ENCODE results near the gene GRK4. TPM values are rescaled to one million over a fixed set of nuclear protein-coding genes. Genes with fewer than 3 reads are reported as not detected.

The GRK4 gene
- total RNA-seq, 1 experiment from 2014 or later = 2.5 TPM

- CTCF ChIA-PET = interaction anchor here (0.6 kb wide), 1 partner anchor 82 kb away, joined by 3 read pairs; no protein-coding TSS in a partner anchor
These were observed 82.8 kb downstream of the GRK4 start for GRCh38 chr4:3046162-3046561.

GRCh38 chr4:3046623-3047022 is 83.3 kb downstream of the GRK4 start:
- in situ Hi-C loops (cut with HindIII; ENCODE audit: low pct_unique_long_range_greater_than_20kb, low sequenced_read_pairs) (no loop called here), intact Hi-C loops (cut with micrococcal nuclease; ENCODE audit: unreplicated experiment) (no loop called here)
- H3K9me3 ChIP-seq (ENCODE audit: control insufficient read depth, insufficient read depth, low read depth, low read length) = no peaks in the 10 kb centered on the region
- no peaks in the 10 kb centered on the region for H3K36me3 ChIP-seq (ENCODE audit: control insufficient read depth, insufficient read depth, low read length)
- no peak overlapping the region for H3K4me3 ChIP-seq (ENCODE audit: low read depth in 2 of 2, low read length in 2 of 2)
- H3K4me1 ChIP-seq (ENCODE audit: control insufficient read depth, insufficient read depth, low read length) = no peaks in the 10 kb centered on the region
- DNase-seq (ENCODE audit: low read depth, low spot score) (no peak), ATAC-seq (no peak)
- BruUV-seq (replicated peaks) = no TSS peak
- POLR2A ChIA-PET = no interaction called here
- H3K27me3 ChIP-seq (ENCODE audit: control insufficient read depth, insufficient read depth, low read length) = no peaks in the 10 kb centered on the region
- H3K27ac ChIP-seq (ENCODE audit: low read length) = no peak overlapping the region
- TF ChIP-seq CTCF (IDR thresholded peaks at IDR 0.05) (no peak), REST (IDR thresholded peaks at IDR 0.05; ENCODE audit: insufficient read depth in 1 of 2, low read depth in 2 of 2, low read length in 1 of 2) (no peak), POLR2AphosphoS5 (IDR thresholded peaks at IDR 0.05; ENCODE audit: low read depth, low read length) (no peak), SIN3A (IDR thresholded peaks at IDR 0.05; ENCODE audit: borderline replicate concordance, insufficient read depth, low read depth, low read length) (no peak), TCF7L2 (IDR thresholded peaks at IDR 0.05; ENCODE audit: low read depth, low read length) (no peak)
- CTCF ChIA-PET = no interaction called here

More at GRCh38 chr4:3046162-3046561, 82.8 kb downstream of the GRK4 start:
- DNase-seq (ENCODE audit: low read depth, low spot score) (no peak), ATAC-seq (no peak)
- Histone ChIP-seq H3K4me1 (ENCODE audit: control insufficient read depth, insufficient read depth, low read length) (no peaks in the 10 kb centered on the region), H3K4me3 (ENCODE audit: low read depth in 2 of 2, low read length in 2 of 2) (no peak overlapping the region), H3K27me3 (ENCODE audit: control insufficient read depth, insufficient read depth, low read length) (no peaks in the 10 kb centered on the region), H3K27ac (ENCODE audit: low read length) (no peak overlapping the region), H3K36me3 (ENCODE audit: control insufficient read depth, insufficient read depth, low read length) (no peaks in the 10 kb centered on the region), H3K9me3 (ENCODE audit: control insufficient read depth, insufficient read depth, low read depth, low read length) (no peaks in the 10 kb centered on the region)
- intact Hi-C loops (cut with micrococcal nuclease; ENCODE audit: unreplicated experiment) (no loop called here), in situ Hi-C loops (cut with HindIII; ENCODE audit: low pct_unique_long_range_greater_than_20kb, low sequenced_read_pairs) (no loop called here)
- BruUV-seq (replicated peaks) = no TSS peak
- TF ChIP-seq CTCF (IDR thresholded peaks at IDR 0.05) = no peak
- TF ChIP-seq SIN3A (IDR thresholded peaks at IDR 0.05; ENCODE audit: borderline replicate concordance, insufficient read depth, low read depth, low read length) = no peak
- no peak for TF ChIP-seq REST (IDR thresholded peaks at IDR 0.05; ENCODE audit: insufficient read depth in 1 of 2, low read depth in 2 of 2, low read length in 1 of 2)
- no peak for TF ChIP-seq POLR2AphosphoS5 (IDR thresholded peaks at IDR 0.05; ENCODE audit: low read depth, low read length)
- no peak for TF ChIP-seq TCF7L2 (IDR thresholded peaks at IDR 0.05; ENCODE audit: low read depth, low read length)
- POLR2A ChIA-PET = no interaction called here
